Fibroblast of skin of right quadriceps (primary cell): ENCODE data around the gene DECR2.
"Not testable (repeated sequence)": the region's sequence is repeated elsewhere in the genome, so short reads cannot be mapped to it uniquely, and the experiment has no call there.

Source experiments
- DNase-seq: peaks from one replicate; pipeline ENCODE4 v3.0.0-alpha.2; 2013

DECR2 gene

GRCh38 chr16:401468-402348 is at the start of gene DECR2:
Gene DECR2 (plus strand): TSS chr16:401885. CDS start chr16:401964, 79 bp downstream.
- DNase-seq, result peak; percentile 90

- DNase-seq, result peak; percentile 94
These were observed 48.9 kb upstream of the DECR2 start, which contains the start of gene AXIN1 for GRCh38 chr16:352547-353403. Gene AXIN1 (minus strand): TSS chr16:352723. CDS start chr16:347025, 5,698 bp downstream.

GRCh38 chr16:353404-354290 is 48.0 kb upstream of the DECR2 start:
- no peak for DNase-seq

GRCh38 chr16:354291-354881 is 47.3 kb upstream of the DECR2 start:
- no peak for DNase-seq

- no peak for DNase-seq
These were observed 46.7 kb upstream of the DECR2 start for GRCh38 chr16:354971-355461.

- no peak for DNase-seq
These were observed 44.9 kb upstream of the DECR2 start for GRCh38 chr16:356741-357140.

GRCh38 chr16:359067-359763 is 42.5 kb upstream of the DECR2 start:
- DNase-seq, result no peak

- no peak for DNase-seq
These were observed 41.6 kb upstream of the DECR2 start for GRCh38 chr16:359871-360697.

GRCh38 chr16:360698-361336 is 40.9 kb upstream of the DECR2 start:
- no peak for DNase-seq

GRCh38 chr16:361341-361871 is 40.3 kb upstream of the DECR2 start:
- no peak for DNase-seq

- DNase-seq, result peak; percentile 56
These were observed 39.6 kb upstream of the DECR2 start for GRCh38 chr16:361872-362701.

- DNase-seq, result not testable (repeated sequence)
These were observed 39.0 kb upstream of the DECR2 start for GRCh38 chr16:362702-362999.

GRCh38 chr16:363110-363765 is 38.4 kb upstream of the DECR2 start:
- DNase-seq, result no peak

GRCh38 chr16:363766-364490 is 37.8 kb upstream of the DECR2 start:
- no peak for DNase-seq

- no peak for DNase-seq
These were observed 36.8 kb upstream of the DECR2 start for GRCh38 chr16:364595-365491.

- DNase-seq, result no peak
These were observed 35.2 kb upstream of the DECR2 start for GRCh38 chr16:366476-366875.
